Activated CD4-positive, CD25-positive, alpha-beta regulatory T cell treated with anti-CD3 and anti-CD28 coated beads, Interleukin-2, amount 50 U/mL, for 72 hours (primary cell): ENCODE results near the gene ME3.

Experiments used
- DNase-seq: peaks from one replicate; pipeline ENCODE4 v3.0.0; 2021

The ME3 gene

DNA sequence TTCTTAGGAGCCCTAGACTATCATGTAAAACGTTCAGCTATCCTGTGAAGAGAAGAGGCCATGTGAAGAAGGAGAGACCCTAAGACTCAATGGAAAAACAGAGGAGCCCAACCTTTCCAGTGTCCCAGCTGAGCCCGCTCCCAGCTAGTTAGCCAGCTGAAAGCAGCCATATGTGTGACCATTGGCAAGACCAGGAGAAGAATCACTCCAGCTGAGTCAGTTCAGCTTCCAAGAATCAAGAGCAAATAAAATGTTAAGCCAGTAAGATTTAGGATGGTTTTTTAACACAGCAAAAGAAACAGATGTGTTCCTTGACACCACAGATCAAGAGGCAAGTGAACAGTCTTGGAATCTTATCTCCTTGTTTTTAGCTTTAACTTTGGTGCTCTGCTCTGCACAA is 189.7 kb downstream of the ME3 start:
- no peak for DNase-seq

DNA sequence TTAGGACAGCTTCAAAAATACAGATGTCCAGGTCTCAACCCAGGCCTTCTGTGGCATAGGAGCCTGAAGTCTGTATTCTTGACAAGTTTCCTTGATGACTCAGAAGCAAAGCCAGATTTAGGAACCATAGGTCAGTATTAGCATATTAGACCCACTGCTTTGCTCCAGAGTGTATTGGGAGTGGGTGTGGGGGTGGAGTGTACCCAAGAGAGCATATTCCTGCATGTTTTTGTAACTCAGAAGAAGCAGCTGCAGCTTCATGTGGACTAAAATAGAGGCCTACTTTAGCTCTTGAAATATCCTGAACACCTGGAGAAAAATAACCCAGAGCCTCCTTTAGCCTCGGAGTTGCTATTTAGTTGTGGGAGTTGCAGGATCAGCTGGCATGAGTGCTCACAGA is 191.0 kb downstream of the ME3 start:
- DNase-seq, result no peak

DNA sequence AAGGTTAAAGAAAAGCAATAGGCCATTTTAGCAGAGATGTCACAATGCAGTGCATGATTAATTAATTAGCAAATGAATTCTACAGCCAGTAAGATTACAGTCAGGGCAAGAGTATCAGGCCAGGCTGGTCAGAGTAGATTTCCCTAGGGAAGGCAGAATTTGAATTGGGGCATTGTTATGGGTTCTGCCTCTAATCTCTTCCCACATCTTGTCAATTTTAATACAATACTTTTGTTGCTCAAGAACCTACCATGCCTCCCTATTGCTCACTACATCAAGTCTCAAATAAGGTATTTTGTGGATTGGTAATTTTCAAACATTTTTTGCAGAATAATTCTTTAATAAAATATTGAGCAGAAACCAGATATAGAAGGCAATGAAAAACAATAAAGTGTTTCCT is 194.1 kb downstream of the ME3 start:
- no peak for DNase-seq

DNA sequence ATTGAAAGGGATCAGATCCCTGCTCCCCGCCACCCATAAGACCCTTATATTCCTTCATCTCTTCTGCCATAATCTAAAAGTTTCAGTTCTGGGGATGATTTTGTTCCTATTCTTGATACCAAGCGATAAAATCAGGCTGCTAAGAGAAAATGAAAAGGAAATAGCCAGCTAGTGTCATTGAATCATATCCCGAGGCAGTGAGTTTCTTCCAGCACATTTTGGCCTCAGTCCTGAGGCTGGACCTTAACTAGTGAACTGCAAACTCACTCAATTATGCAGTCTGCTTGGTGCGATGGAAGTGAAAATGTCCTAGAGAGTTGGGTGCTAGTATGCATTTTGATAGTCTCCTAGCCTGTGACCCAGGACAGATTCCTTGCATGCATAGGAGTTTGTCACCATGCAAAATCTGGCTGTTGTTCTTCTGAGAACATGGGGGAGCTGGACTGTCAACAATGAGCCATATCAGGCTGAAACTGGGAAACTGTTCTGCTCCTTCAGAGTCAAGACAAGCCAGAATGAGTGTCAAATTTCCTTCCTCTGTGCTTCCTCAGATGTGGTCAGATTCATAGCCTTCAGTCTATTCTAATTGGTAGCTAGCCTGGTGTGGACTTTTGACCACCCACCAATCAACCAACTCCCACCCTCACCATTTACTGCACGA is 194.8 kb downstream of the ME3 start:
- no peak for DNase-seq

DNA sequence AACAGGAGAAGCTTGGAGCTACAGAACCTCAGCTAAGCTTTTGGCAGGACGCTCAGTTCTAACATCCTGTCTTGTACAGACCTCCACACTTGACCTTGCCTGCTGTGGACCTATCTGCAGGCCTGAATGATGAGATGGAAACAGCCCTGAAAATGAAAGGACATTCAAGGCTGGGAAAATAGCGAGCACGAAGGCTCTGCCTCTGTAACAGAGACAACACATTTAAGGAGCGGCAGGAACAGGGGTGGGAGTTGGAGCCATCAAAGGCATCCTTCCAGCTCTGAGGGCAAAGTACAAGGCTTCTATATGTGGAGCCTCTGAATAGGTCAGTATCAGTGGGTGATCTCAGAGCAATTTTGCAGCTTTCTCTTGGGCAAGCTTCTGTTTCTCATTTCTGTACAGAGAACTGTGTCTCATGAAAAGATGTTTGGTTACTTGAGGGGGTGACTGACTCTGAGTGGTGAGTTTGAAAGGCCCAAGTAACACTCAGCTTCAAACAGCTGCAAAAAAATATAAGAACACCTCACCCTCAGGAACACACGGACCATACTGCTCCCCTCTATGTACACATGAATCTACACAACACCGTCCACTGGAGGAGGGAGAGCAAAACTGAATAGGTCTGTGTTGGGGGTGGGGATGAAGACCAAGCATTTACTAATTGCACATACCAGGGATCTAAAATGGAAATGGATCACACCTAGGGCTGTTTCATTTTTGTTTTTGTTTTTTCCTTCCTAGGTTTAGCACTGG is 196.1 kb downstream of the ME3 start:
- DNase-seq, result no peak

DNA sequence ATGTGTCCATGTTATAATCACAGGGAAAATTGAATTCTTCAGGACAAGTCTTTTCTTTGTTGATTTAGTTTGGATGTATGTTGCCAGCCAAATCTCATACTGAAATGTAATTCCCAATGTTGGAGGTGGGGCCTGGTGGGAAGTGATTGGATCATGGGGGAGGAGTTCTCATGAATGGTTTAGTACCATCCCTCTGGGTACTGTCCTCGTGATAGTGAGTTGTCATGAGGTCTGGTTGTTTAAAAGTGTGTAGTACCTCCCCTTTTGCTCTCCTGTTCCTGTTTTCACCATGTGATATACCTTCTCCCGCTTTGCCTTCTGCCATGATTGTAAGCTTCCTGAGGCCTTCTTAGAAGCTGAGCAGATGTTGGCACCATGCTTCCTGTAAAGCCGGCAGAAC is 197.4 kb downstream of the ME3 start:
- no peak for DNase-seq

DNA sequence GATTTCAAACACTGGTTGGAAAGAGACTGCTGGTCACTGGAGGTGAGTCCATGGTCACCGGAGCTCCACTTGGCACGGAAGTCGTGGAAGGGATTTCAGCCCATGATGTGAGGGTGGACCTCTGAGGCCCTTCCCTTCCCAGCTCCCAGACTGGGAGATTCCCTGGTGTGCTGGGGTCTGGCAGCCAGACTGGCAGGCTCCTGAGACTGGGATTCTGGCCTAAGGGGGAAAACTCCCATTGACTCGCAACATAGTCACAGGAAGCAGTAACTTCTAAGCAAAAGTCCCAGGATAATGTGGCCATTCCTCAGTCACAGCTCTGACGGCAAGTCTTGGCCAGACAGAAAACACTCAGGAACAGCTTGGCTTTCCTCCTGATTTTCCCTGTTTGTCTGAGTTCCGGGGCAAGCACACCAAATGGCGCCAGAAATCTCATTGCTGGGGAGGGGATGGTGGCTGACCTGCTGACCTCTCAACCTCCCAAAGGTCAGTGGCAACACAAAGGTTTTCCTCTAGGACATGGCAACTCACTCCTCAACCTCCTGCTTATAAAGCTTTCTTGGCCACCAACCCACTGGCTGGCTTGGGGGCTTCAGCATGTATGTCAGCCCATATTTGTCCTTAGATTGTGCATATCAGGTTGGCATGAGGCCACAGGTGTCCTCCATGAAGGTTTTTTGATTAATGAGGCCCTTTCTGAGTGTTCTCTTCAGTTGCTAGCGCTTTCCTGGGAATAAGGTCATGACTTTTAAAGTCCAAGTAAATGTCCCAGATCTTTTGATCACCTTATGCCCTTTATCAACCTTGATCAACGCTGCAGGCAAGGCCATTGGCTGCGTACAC is 198.2 kb downstream of the ME3 start:
- no peak for DNase-seq

DNA sequence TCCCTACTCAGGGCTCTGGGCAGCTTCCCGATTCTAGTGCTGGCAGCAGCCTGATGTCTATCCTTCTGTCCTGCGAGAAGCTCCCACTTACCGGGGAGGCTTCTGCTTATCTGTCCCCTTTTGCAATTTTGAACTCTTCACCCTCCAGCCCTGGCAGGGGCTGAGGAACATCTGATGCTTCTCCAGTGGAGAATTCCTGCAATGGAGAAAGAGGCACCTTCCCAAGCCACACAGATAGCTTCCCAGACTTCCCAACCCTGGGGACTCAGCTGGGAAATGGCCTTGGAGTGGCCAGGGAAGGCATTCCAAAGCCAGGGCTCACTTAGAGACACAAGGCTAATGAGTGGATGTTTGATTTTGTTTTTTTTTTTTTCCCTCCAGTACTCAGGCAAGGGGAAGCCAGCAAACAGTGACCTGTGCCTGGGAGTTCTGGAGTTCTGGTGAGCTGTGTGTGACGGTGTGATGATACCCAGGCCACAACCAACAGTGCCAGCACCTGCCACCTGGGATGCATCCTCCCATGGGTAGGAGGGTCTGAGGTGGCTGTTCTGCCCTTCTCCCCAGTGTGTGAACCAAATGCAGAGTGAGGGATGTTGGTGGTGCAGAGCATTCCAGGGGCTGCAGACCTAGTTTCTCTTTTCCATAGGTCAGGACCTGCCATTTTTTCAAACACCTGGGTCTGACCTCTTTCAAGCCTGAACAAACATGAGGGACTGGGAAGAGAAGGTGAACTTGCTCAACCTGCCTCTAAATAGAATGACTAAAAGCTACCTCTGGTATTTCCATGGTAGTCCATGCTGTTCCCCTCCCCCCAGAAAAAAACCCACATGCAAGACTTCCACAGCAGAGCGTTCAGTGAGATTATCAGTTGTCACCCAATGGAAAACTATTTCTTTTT is 202.7 kb downstream of the ME3 start:
- no peak for DNase-seq

DNA sequence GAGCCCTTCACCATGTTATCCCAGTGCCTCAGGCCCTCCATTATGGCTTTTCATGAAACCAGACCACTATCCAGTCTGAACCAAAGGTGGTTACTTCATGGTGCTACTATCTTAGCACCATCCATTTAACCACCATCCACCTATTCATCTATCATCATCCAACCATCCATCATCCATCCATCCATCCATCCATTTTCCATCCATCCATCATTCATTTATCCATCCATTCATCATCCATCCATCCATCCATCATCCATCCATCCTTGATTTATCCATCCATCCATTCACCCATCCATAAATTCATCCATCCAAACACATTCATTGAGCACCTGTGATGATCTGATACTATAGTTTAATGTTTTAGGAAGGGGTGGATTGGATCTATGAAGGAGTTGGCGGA is 204.2 kb downstream of the ME3 start:
- DNase-seq, result no peak

DNA sequence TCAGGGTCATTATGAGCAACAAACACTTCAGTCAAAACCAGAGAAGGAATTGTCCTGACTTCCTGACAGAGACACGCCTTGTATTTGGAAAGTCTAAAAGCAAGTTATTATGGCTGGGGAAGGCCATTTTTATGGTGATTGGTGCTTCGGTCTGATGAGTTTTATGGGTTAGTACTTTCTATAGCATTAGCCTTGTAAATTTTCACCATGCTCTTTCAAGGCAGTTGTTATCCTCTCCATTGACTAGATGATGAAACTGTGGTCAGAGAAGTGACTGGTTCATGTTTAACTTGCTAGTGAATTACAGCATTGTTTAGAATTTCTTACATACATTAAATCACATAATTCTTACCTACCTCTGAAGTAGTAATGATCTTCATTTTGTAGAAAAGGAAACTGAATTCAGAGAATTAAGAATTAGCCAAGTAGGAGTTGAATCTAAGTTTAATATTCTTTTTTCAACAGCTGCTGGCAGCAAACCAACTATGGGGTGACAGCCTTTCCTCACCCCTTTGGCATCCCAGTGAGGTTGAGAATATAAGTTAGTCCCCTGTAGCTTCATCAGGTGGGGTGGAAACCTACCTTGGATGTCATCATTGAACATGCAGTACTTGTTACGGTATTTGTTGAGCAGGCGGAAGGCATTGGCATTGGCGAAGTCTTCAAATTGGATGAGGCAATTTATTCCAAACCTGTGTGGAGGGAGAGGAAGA is 207.8 kb downstream of the ME3 start:
- DNase-seq, result no peak

DNA sequence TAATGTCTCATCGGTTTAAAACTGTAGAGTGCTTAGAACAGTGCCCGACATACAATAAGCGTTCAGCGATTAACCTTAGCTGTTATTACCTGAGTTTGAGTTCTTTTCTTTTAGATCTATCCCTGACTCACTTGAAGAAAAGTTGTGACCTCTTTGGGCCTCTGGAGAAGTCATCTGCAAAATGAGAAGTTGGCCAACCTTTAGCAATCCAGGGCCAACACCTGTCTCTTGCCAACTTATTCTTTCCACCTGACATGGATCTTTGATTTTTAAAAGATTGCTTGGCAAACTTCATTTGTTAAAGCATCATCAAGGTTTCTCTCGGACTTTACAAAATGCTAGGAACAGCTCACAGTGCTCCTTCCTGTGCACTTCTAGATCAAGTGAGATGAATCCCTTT is 208.5 kb downstream of the ME3 start:
- no peak for DNase-seq

DNA sequence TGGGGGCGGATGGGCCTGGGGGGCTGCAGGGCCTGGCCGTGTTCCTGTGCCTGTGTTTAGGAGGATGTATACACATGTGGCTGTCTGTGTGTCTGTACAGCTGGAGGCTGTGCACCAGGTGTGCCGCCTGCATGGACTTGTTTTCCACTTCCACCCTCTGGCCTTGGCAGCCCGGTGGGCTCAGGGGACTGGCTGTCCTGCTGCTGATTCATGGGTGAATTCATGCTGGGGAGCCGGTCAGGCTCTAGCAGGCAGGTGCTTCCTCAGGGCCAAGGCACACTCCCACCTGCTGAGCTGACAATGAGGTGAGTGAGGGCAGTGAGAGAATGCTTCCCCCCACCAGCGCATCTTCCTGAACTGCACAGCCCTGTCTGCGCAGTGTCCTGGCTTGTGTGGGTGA is 209.3 kb downstream of the ME3 start:
- no peak for DNase-seq

DNA sequence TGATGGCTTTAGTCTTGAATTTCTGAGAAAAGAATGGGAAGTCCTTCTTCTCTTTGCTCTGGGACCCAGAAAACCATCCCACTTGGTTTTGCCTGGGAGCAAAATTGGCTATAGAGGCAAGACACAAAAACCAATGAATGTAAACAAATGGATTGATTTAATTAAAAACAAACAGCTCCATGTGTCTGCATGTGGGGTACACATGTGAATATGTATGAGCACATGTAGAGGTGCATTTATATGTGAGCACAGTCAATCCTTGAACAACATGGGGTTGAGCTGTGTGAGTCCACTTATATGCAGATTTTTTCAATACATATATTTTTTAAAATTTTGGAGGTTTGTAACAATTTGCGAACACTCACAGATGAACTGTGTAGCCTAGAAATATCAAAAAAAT is 210.5 kb downstream of the ME3 start:
- DNase-seq, result no peak

DNA sequence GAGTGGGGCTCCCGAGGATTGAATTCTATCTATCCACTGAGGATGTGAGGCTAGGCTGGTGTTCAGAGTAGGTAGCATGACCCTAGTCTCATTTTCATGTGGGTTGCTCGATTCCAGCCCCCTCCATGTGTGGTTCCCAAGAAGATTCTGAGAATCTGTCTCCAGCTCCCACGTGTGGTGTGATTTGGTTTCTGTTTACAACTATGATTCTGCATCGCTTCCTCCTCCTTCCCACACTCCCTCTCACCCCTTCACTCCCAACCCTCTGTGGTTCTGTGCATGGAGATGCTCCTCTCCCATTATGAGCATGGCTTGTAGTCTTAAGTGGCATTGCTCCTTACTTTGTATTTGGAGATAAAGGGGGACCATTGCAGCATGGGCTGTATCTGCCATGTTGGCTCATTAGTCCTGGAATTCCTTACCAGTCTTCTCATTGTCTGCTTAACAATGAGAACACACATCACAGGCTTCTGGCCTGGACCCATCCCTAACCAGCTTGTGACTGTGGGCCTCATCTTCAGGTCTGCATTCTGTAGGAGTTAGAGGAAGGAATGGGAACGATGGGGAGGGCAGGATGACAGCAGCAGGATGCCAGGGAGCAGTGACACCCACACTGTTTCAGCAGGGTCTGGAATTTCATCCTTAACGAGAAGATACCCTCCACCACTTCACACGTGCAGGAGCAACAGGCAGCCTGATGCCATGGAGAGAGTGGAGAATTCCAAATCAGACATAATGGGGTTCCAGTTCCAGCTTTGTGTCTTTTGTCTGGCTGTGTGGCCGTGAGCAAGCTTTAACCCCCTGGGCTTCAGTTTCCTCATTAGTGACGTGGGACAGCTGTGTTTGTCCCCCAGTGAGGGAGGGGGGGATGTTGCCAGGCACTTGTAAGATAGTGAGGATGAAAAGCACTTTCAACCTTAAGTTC is 211.7 kb downstream of the ME3 start:
- no peak for DNase-seq

DNA sequence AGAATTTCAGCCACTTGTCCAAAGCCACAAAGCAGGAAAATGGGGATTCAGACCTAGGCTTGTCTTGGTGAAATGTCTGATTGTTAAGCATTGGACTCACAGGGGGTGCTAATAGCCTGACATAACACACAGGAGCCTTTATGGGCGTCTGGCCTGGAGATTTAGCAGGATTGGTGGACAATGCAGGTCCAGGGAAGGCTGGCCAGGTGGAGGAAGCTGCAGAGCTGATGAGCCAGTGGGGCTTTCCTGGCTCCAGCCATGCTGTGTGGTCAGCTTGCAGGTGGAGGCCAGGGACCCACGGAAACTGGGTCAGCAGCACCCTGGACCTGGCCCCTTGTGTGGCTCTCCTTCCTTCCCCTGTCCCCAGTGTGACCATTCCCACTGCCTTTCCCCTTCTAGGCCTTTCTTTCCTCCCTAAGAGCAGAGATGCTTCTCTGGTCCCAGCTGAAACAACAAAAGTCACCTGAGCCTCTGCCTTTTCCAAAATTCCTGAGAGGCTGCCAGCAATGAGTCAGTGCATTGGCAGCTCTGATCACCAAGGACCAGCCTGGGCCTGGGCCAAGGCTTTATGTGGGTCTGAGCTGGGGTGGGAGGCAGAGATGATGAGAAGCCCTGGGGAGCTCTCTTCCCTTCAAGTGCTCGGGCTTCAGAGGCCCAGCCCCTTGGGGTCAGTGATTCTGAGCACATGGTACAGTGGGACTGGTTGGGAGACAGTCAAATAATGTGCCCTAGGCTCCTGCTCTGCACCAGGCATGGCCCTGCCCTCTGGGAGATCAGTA is 212.5 kb downstream of the ME3 start:
- DNase-seq, result no peak

DNA sequence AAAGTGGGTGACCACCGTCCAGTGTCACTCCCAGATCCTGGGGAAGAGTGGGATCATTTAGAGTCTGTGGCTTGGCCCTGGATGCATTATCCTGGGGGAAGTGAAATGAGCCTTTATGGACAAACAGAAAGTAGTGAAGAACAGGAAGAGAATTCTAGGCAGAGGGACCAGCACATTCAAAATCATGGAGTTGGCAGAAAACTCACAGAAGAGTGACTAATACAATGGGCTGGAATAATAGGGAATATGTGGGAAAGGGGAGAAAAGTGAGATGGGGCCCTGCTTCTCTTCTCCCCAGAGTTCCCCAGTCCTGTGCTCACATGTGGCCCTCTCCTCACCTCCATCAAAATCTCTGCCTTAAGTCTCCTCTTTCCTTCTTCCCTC is 213.4 kb downstream of the ME3 start:
- DNase-seq, result no peak

DNA sequence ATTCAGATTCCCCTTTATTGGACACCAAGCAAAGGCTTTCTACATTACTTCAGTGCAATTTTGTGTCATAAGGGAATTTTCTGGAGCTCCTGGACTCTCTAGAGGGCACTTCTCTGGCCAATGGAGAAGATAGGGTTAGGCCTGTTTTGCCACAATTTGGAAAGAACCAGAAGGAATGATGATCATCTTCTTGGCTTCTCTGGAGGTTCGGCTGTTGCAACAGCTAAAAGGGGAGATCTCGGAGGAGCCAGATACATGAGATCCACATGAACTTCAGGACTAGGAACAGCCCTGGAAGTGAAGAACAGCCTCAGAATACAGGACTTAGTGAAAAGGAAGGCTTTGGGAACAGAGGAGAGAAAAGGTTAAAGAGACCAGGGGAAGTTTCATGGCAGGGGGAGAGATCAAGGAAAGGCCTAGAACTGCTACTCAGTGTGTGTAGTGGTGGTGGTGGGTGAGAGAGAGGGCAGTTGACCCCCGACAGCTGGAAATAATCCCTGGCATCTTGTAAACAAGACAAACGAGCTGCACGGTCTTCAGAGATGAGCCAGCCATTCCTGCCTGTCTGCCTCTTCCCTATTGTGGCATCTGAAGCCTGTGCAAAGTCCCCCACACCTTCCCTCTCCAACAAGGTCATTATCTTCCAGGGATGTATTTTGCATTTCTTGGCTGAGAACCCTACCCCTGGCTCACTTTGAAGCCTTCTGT is 214.0 kb downstream of the ME3 start:
- DNase-seq, result no peak

DNA sequence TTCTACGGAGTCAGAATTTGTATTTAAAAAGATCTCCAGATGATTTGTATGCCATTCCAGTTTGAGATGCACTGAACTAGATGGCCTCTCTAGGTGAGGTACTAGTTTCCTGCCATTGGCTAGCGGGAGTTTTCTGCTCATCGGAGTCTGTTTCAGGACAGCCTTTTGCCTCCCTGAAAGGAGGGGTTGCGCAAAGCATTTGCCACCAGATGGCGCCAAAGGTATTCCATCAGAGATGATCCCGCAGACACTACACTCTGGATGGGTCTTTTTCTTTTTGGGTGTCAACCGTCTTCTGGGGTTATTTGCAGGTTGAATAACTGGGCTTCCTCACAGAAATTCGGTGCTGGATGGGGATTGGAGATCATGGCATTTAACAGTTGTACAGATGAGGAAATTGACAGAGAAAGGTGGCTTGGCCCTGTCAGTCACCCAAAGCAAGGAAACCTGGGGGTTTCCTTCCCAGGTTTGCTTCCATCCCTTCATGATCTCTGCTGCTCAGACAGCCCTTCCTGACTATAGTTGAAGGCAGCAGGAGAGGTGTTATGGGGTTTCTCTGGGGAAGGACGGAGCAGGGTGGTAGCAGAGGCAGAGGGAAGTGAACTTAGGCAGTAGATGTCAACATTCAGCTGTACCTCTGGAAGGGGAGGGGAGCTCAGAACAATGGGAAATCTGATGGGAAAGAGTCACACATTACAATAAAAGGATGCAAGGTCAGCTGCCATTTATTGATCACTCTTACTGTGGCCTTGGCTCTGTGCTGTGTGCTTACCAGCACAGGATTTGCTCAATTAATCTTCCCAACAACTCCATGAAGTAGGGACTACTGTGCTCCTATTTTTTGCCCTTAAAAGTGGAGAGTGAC is 216.1 kb downstream of the ME3 start:
- DNase-seq, result peak; percentile 75
